Measurements from ENCODE around the gene SPON2.

Gene SPON2

DNA sequence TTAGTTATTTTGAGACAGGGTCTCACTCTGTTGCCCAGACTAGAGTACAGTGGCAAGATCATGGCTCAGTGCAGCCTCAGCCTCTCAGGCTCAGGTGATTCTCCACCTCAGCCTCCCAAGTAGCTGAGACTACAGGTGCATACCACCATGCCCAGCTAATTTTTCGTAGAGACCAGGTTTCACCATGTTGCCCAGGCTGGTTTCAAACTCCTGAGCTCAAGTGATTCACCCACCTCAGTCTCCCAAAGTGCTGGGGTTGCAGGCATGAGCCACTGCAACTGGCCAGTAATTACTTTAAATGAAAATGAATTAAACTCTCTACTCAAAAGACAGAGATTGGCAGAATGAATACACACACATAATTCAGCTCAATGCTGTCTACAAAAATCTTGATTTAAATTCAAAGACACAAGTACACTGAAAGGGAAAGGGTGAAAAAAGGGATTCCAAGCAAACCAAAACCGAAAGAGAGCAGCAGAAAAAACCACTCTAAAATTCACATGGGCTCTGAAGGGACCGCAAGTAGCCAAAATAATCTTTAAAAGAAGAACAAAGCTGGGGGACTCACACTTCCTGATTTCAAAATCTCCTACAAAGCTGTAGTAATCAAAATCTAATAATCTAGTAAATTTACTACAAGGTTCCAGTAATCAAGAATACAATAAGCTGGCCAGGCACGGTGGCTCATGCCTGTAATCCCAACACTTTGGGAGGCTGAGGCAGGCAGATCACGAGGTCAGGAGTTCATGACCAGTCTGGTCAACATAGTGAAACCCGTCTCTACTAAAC is 11.8 kb upstream of the SPON2 start:
- H3K4me1 ChIP-seq (ENCODE audit: control insufficient read depth in 1 of 2, insufficient read depth in 1 of 2, low read depth in 1 of 2, low read length in 1 of 2), result peaks cover 0 to 6% of the 10 kb centered on the region in 2 experiments
- TF ChIP-seq, protein P1, sequence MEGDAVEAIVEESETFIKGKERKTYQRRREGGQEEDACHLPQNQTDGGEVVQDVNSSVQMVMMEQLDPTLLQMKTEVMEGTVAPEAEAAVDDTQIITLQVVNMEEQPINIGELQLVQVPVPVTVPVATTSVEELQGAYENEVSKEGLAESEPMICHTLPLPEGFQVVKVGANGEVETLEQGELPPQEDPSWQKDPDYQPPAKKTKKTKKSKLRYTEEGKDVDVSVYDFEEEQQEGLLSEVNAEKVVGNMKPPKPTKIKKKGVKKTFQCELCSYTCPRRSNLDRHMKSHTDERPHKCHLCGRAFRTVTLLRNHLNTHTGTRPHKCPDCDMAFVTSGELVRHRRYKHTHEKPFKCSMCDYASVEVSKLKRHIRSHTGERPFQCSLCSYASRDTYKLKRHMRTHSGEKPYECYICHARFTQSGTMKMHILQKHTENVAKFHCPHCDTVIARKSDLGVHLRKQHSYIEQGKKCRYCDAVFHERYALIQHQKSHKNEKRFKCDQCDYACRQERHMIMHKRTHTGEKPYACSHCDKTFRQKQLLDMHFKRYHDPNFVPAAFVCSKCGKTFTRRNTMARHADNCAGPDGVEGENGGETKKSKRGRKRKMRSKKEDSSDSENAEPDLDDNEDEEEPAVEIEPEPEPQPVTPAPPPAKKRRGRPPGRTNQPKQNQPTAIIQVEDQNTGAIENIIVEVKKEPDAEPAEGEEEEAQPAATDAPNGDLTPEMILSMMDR (IDR thresholded peaks at IDR 0.05), result no peak
- no peak overlapping the region for H3K27ac ChIP-seq
- no peaks in the 10 kb centered on the region for H3K9me3 ChIP-seq
- no peaks in the 10 kb centered on the region for H3K27me3 ChIP-seq
- no peak overlapping the region for H3K4me3 ChIP-seq (ENCODE audit: low read depth in 1 of 2, low read length in 1 of 2)
- H3K36me3 ChIP-seq, result no peaks in the 10 kb centered on the region

DNA sequence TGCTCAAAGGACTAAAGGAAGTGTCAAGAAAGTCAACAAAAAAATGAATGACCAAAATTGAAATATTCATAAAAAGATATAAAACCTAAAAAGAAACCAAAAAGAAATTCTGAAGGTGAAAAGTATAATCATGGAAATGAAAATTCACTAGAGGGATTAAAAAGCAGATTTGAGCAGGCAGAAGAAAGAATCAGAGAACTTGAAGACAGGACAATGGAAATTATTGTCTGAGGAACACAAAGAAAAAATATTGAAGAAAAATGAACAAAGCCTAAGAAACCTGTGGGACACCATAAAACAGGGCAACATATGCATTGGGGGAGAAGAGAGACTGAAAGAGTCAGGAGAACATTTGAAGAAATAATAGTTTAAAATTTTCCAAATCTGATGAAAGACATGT is 9.9 kb upstream of the SPON2 start:
- H3K36me3 ChIP-seq, result no peaks in the 10 kb centered on the region
- H3K4me3 ChIP-seq (ENCODE audit: low read depth in 1 of 2, low read length in 1 of 2), result no peak overlapping the region
- no peak overlapping the region for H3K27ac ChIP-seq
- no peaks in the 10 kb centered on the region for H3K9me3 ChIP-seq
- peaks cover 0 to 6% of the 10 kb centered on the region in 2 experiments for H3K4me1 ChIP-seq (ENCODE audit: control insufficient read depth in 1 of 2, insufficient read depth in 1 of 2, low read depth in 1 of 2, low read length in 1 of 2)
- TF ChIP-seq, protein P1 (IDR thresholded peaks at IDR 0.05), result no peak
- H3K27me3 ChIP-seq, result no peaks in the 10 kb centered on the region

DNA sequence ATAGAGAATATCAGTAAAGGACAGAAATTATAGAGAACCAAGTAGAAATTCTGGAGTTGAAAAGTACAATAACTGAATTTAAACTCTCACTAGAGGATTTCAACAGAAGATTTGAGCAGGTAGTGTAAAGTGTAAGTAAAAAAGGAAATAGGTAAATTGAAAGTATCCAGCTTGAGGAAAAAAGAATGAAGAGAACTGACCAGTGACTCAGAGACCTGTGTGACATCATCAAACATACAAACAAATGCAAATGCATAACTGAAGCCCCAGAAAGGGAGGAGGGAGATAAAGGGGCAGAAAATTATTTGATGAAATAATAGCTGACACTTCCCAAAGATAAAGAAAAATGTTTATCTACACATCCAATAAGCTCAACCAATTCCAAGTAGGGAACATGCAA is 8.3 kb upstream of the SPON2 start:
- Histone ChIP-seq H3K27me3 (no peaks in the 10 kb centered on the region), H3K27ac (no peak overlapping the region), H3K4me1 (ENCODE audit: control insufficient read depth in 1 of 2, insufficient read depth in 1 of 2, low read depth in 1 of 2, low read length in 1 of 2) (peaks cover 0 to 6% of the 10 kb centered on the region in 2 experiments), H3K36me3 (no peaks in the 10 kb centered on the region), H3K9me3 (no peaks in the 10 kb centered on the region), H3K4me3 (ENCODE audit: low read depth in 1 of 2, low read length in 1 of 2) (no peak overlapping the region)
- TF ChIP-seq, protein P1 (IDR thresholded peaks at IDR 0.05), result no peak

DNA sequence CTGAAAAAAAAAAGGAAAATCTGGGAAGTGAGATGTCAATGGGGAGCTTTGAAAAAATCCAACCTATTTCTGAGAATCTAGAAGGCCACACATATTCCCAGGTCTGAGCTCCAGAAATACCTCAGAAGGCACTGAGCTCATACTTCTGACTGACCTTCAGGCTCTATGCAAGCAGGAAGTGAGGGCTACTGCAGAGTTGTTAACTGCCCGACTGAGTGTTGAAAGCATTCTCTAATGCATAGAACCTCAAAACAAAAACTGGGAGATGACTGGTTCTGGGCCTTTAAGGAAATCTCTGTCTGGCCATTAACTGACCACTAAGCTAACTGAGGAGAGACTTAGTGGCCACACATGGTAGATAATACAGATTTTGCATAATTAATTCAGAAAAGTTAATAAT is 7.6 kb upstream of the SPON2 start:
- Histone ChIP-seq H3K9me3 (no peaks in the 10 kb centered on the region), H3K4me1 (ENCODE audit: control insufficient read depth in 1 of 2, insufficient read depth in 1 of 2, low read depth in 1 of 2, low read length in 1 of 2) (peaks cover 0 to 6% of the 10 kb centered on the region in 2 experiments), H3K27me3 (peaks cover 3% of the 10 kb centered on the region), H3K4me3 (ENCODE audit: low read depth in 1 of 2, low read length in 1 of 2) (no peak overlapping the region), H3K36me3 (no peaks in the 10 kb centered on the region), H3K27ac (no peak overlapping the region)
- TF ChIP-seq, protein P1 (IDR thresholded peaks at IDR 0.05), result no peak

DNA sequence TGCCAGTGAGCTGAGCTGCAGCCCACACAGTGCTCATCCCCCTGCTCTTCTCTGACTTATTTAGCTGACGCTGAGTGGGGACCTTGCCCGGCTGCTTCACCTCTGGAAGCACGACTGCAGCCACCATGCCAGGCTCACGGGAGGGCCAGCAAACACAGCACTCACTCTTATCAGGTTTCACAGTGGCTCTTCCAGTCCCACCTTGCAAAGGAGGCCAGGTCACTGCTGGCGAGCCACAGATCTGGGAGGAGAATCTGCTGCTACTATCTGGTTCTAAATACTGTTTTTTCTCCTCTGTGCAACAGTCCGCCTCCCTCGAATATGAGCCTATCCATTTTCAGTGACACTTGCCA is 6.7 kb upstream of the SPON2 start:
- peaks cover 0 to under 1% of the 10 kb centered on the region in 2 experiments for H3K4me1 ChIP-seq (ENCODE audit: control insufficient read depth in 1 of 2, insufficient read depth in 1 of 2, low read depth in 1 of 2, low read length in 1 of 2)
- TF ChIP-seq, protein P1 (IDR thresholded peaks at IDR 0.05), result no peak
- H3K9me3 ChIP-seq, result no peaks in the 10 kb centered on the region
- H3K4me3 ChIP-seq (ENCODE audit: low read depth in 1 of 2, low read length in 1 of 2), result no peak overlapping the region
- H3K27ac ChIP-seq, result no peak overlapping the region
- no peaks in the 10 kb centered on the region for H3K36me3 ChIP-seq
- H3K27me3 ChIP-seq, result peaks cover 12% of the 10 kb centered on the region
